Measurements from ENCODE around the gene BICRA.
"Not testable (repeated sequence)": the region's sequence is repeated elsewhere in the genome, so short reads cannot be mapped to it uniquely, and the experiment has no call there.

BICRA gene

DNA sequence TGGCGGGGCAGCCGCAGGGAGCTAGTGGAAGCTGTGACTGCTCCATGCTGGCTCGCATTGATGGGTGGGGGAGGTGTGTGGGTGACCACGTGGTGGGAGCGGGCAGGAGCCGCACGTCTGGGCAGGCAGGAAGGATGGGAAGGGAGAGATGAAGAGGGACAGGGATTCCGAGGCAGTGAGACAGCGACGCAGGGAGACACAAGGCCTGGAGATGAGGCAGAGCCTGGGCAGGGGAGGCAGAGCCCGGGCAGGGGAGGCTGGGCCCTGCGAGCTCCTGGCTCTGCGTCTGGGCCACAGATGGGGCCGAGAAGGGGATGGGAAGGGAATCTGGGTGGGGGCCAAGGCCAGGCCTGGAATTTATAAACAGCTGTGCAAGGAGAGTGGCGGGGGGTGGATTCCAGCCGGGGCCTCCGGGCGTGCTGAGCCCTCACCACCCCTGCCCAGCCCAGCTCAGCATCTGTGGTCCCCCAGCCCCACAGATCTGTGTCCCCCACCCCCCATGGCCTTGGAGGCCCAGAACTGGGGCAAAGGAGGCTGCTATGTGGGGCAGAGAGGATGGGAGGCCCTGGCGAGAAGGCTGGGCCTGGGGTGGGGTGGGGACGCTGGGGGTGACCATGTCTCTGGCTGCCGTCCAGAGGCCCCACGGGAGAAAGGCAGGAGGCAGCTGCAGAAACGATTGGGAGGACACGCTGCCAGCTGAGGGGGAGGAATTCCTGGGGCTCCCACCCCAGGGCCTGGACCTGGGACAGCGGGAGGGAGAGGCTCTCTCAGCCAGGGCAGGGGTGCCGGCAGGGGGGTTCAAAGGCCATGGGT, 110.3 kb downstream of the BICRA start:
- peak; percentile 10 for DNase-seq

DNA sequence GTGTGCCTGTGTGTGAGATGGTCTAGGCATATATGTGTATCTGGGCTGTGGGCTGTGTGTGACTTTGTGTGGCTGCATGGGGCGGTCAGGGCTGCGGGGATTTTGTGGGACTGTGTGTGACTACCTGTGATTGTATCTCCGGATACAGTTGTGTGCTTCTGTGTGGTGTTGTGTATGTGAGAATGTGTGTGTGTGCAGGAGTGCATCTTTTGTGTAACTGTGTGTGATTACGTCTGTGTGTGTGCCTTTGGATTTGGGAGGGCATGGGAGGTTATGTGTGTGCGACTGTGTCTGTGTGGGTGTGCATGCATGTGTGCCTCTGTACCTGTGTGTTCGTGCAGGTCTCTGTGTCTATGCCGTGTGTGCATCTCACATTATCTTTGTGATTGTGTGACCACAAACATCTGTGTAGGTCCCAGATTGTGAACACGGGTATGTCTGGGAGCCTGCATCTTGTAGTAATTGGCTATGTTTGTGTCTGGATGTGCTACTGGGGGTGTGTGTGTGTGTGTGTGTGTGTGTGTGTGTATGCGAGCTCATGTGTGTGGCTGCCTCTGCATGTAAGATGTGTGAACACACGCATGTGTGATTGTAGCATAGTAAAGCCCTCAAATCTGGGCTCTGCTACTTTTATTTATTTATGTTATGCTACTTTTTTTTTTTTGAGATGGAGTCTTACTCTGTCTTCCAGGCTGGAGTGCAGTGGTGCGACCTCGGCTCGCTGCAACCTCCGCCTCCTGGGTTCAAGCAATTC, 111.9 kb downstream of the BICRA start:
- DNase-seq = no peak

- no peak for DNase-seq
Observed at GRCh38 chr19:47723581-47723940, 114.6 kb downstream of the BICRA start.

DNA sequence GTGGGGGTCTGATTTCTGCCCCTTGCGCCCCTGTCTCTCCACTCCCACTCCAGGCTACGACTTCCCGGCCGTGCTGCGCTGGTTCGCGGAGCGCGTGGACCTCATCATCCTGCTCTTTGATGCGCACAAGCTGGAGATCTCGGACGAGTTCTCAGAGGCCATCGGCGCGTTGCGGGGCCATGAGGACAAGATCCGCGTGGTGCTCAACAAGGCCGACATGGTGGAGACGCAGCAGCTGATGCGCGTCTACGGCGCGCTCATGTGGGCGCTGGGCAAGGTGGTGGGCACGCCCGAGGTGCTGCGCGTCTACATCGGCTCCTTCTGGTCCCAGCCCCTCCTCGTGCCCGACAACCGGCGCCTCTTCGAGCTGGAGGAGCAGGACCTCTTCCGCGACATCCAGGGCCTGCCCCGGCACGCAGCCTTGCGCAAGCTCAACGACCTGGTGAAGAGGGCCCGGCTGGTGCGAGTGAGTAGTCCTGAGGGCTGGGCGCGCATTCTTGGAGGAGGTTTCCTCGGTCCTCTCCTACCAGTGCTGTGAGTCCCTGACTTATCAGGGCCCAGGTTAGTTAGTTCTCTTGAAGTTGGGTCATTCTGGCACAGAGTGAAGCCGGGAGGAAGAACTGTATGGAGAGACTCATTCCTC, 116.9 kb downstream of the BICRA start:
- no peak for DNase-seq

- DNase-seq = no peak
Observed at GRCh38 chr19:47726467-47726866, 117.5 kb downstream of the BICRA start.

DNA sequence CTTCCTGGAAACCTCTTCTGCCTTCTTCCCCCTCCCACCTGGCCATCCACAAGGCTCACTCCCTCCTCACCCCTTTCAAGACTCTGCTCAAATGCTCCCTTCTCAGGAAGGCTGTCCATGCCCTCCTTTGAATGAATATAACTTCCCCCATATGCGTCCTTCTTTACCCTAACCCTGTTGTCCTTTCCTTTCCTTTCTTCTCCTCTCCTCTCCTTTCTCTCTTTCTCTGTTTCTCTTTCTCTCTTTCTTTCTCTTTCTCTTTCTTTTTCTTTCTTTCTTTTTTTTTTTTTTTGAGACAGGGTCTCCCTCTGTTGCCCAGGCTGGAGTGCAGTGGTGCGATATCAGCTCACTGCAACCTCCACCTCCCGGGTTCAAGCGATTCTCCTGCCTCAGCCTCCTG, 119.4 kb downstream of the BICRA start:
- not testable (repeated sequence) for DNase-seq

DNA sequence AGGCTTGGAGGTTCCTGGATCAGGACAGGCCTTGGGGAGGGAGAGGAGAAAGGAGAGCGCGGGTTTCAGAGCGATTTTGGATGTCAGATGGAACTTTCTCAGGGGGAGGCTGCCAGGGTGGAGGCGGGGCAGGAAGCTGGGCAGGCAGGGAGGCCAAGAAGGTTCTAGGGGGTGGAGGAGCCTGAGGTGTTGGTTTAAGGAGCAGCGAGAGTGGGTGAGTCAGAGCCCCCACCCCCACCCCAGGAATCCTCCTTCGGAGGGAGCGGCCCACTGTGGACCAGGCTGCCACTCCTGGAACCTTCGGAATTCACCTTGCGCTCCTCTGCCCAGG, 120.5 kb downstream of the BICRA start:
- DNase-seq = no peak

DNA sequence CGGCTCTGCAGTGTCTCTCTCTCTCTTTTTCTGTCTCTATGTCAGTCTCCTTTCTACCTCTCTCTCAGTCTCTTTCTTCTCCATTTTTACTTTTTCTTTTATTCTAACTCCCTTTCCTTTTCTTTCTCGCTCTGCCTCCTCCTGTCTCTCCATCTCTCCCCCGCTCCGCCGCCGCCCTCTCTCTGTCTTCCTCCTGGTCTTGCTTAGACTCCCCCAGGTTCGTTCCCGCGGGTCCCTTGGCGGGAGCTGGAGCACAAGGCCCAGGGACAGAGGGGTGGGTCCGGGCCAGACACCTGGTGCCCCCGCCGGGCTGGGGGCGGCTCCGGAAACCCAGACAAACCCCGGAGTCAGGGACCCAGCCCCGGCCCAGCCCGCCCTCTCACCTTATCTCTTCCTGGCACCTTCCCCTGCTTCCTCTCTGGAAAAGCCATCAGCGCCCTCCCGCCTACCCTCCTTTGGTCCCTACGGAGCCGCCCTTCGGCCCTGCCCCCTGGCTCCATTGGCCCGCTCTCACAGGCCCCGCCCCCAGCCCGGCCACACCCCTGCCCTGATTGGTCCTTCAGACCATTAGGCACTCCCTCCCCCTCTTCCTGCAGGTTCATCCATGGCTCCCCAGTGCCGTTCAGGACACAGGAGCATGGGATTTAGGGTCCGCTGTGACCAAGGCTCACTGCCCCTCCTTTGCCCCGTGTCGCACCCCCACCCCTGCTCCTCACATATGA, 121.0 kb downstream of the BICRA start:
- no peak for DNase-seq

GRCh38 chr19:47730521-47730889, 121.6 kb downstream of the BICRA start:
- no peak for DNase-seq

DNA sequence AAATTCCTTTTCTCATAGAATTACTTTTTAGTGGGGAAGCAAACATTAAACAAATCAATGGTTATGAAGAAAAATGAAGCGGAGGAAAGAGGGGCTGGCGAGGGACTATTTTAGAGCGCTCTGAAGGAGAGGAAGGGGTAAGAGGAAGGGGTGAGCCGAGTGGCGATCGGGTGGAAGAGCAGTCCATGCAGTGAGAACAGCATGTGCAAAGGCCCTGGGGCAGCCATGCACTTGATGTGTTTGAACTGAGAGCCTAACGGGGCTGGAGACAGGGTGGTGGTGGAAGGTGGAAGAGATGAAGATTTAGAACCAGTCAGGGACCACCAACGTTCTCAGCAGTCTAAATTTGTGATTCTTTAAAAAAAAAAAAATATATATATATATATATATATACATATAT, 122.0 kb downstream of the BICRA start:
- DNase-seq = no peak

DNA sequence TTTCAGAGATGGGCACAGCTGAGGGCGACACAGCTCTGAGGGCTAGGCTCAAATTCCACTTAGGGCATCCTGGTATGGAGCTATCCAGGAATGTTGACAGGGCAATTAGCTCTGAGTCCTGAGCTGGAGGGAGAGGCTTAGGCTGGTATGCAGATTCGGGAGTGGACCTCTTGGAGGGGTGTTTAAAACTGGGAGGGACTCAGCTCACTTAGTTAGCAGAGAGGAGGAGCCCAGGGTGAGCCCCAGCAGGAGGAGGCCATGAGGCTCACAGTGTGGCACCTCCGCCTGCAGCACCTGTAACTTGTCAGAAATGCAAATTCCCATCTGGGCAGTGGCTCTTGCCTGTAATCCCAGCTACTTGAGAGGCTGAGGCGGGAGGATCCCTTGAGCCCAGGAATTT, 126.2 kb downstream of the BICRA start:
- no peak for DNase-seq

GRCh38 chr19:47740866-47741519, 132.1 kb downstream of the BICRA start:
- no peak for DNase-seq

DNA sequence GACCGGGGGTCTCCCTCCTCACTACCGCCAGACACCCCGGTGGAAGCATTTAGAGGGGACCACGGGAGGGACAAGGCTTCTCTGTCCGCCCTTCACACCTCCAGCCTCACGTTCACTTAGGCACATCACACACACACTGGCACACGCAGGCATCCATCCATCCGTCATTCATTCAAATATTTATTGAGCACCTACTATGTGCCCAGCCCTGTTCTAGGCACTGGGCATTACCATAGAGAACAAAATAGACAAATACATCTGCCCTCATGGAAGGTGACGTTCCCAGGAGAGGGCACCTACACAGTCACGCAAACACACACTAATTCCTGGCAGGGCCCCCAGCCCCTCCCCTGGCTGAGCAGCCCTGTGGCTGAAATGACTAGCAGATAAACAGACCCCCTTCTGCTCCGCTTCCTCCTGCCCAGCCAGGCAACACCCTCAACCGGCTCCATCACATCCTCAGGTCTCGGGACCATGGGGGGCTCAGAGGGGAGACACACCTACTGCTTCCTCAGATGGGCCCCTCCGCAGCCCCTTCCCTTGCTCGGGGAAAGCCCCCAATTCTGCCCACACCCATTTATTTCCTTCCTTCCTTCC, 132.7 kb downstream of the BICRA start:
- DNase-seq = no peak

DNA sequence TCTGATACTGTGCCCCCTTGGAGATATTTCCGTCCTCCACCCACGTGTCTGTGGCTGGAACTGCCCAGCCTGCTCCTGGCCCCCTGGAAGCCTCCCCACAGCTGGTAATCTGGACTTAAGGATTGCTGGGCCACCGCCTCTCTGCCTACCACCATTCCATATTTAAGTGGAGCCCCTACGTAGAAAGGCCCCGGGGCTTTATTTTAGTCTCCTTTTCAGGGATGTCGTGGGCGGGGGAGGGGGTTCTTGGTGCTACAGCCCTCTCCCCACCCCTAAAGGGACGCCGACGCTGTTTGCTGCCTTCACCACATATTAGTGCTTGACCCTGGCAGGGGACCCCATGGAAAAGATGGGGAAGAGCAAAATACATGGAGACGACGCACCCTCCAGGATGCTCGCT, 133.7 kb downstream of the BICRA start:
- no peak for DNase-seq

- DNase-seq = peak; percentile 86
Observed at GRCh38 chr19:47745010-47745901, 136.3 kb downstream of the BICRA start, which contains the start of gene NOP53. Gene NOP53 (plus strand): TSS chr19:47745546. CDS start chr19:47745560, 14 bp downstream.

DNA sequence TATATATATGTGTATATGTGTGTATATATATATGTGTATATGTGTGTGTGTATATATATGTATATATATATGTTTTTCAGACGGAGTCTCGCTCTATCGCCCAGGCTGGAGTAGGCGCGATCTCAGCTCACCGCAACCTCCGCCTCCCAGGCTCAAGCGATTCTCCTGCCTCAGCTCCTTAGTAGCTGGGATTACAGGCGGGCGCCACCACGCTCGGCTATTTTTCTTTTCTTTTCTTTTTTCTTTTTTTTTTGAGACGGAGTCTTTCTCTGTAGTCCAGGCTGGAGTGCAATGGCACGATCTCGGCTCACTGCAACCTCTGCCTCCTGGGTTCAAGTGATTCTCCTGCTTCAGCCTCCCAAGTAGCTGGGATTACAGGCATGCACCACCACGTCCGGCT, 137.2 kb downstream of the BICRA start:
- not testable (repeated sequence) for DNase-seq

DNA sequence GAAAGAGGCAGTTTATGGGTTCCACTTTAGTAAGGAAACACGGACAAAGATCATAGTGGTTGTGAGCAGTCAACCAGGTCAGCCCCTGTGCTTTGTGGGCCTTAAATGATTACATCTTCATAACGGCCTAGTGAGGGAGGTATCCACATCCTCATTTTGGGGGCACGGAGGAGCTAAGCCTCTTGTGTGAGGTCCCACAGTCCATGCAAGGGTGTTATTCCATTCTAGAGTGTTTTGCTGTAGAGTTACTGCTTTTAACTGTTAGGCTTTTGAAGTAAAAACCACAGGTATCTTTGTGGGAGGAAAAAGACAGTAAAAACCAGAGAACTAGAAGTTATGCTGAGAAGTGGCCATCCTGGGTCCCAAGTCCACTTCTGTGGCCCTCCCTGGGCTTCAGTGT, 140.4 kb downstream of the BICRA start:
- DNase-seq = no peak

DNA sequence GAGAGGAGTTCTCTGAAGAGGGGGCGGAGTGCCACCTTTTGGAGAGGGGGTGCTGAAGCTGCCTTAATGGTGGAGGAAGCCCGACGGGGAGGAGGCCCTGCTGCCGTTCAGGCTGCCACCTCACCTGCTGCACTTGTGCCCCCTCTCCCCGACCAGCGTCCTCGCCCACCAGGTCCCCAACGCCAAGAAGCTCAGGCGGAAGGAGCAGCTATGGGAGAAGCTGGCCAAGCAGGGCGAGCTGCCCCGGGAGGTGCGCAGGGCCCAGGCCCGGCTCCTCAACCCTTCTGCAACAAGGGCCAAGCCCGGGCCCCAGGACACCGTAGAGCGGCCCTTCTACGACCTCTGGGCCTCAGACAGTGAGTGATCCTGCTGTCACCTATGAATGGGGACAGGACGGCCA, 141.8 kb downstream of the BICRA start:
- no peak for DNase-seq

- no peak for DNase-seq
Observed at GRCh38 chr19:47752440-47753211, 143.7 kb downstream of the BICRA start.

Measured in SHP77 treated with DMSO at 0.1 percent for 48 hours (cell line).